Left ventricle myocardium superior (tissue), 1 donor: Measurements from ENCODE around the gene ARFGAP2. TPM values are rescaled to one million over a fixed set of nuclear protein-coding genes. Genes with fewer than 3 reads are reported as not detected.
"Not testable (repeated sequence)": the region's sequence is repeated elsewhere in the genome, so short reads cannot be mapped to it uniquely, and the experiment has no call there.

Experiments
- ATAC-seq: fragments of 200-7000 bp; cut with Tn5 transposase; one replicate; pipeline ENCODE4 v1.9.1; 2020; ENCODE audit warnings: mild to moderate bottlenecking, moderate library complexity
- DNase-seq: peaks from one replicate; pipeline ENCODE4 v3.0.0-alpha.2; 2020
- intact Hi-C: fragments of 100-400 bp; cut with micrococcal nuclease; formaldehyde crosslinking; loops from one replicate; pipeline ENCODE4 v1.11.0; 2022
- microRNA-seq: library from miRNA; unstranded; fragments of <30 nt; microRNA quantifications from one replicate; pipeline ENCODE4 v1.2.0, GENCODE V29; 2020; ENCODE audit warnings: borderline number of aligned reads
- total RNA-seq: library from RNA; stranded (reverse); fragmentation: NEBNext Ultra II Directional; extraction: Animal tissue kit (Norgen Biotek cat#: 25700); gene quantifications from one replicate; pipeline ENCODE4 v1.2.1, GENCODE V29; 2021
- donor health status: DM: no; HTN: yes; CAD: no; lungs with severe emphysema.

Gene ARFGAP2
- total RNA-seq, 1 donor from 2014 or later = 48.0 TPM

DNA sequence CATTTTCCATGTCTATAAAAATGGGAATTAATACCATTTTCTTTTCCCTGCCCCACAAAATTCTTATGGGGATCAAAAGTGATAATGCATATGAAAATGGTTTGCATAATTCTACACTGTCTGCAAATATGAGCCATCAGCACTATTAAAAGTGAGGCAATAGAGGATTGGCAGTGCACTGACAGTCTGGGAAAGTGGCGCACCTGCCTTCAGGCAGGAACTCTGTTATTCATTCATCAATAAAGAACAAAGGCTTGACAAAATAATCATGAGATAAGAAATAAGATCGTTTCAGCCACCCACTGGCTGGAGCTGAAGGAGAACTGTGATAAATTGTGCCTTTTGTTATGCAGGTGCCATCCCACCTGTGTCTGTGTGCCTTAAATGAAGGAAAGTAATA is 49.5 kb downstream of the ARFGAP2 start:
- no peak for DNase-seq
- no peak for ATAC-seq
- intact Hi-C loops = no loop called here

DNA sequence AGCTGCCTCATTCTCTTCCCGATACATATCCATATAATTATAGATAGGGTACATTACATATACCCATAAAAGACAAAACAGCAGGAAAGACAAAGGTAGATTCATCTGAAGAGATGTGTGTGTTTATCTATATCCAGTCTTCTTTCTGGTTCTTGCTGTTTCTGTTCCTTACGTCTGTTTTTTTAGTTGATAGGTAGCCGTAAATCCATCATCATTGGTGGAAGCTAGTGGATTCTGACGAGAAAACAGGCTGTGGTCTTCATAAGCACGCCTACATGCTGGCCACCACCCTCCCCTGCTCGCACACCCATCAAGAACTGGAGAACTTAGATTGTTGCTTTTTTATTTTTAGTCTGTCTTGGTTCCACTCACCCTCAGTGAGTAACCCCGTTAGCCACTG is 51.6 kb downstream of the ARFGAP2 start:
- no peak for ATAC-seq
- intact Hi-C loops = no loop called here
- no peak for DNase-seq

DNA sequence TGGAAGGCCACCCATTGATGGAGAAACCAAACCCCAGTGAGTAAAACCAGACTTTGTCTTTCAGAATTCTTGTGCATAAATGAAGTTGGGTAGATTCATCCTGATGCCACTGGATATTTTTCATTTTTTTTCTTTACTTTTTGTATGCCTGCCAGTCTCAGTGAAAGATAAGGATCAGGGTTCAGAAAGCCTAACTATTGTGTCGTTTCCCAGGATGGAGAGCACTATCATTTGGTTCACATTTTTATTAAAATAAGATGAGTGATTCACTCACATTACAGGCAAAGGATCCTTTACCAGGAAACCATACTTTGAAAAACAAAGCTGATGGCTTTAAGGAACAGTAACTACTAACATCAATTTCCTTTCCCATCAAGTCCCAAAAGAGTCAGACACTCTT is 52.0 kb downstream of the ARFGAP2 start:
- intact Hi-C loops = no loop called here
- no peak for ATAC-seq
- DNase-seq = no peak

DNA sequence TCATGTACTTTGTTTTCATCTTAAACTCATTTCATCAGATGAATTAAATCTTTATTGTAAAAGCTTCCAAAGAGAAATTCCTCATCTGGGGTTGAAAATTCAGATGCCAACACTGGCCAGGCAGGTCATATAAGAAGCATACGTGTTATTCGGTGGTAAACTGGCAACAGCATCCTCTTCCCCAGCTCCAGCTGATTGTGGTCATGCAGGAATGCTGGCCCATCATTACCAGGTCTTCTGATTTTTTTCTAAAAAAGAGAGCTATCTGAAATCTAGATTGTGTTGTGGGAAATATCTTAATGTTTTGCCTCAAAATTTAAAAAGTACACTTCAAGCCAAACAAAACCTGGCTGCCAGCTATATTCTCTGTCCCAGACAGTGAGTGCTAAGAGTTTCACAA is 53.6 kb downstream of the ARFGAP2 start:
- intact Hi-C loops = no loop called here
- DNase-seq = no peak
- no peak for ATAC-seq

DNA sequence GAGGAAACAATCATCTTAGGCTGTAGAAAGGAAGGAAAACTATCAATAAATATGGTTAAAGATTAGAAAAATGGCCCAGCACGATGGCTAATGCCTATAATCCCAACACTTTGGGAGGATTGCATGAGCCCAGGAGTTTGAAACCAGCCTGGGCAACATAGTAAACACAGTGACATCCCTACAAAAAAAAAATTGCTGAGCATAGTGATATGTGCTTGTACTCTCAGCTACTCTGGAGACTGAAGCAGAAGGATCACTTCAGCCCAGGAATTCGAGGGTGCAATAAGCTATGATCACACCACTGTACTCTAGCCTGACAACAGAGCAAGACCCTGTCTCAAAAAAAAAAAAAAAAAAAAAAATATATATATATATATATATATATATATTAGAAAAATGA is 54.9 kb downstream of the ARFGAP2 start:
- intact Hi-C loops = no loop called here
- DNase-seq (no peak), ATAC-seq (no peak)

DNA sequence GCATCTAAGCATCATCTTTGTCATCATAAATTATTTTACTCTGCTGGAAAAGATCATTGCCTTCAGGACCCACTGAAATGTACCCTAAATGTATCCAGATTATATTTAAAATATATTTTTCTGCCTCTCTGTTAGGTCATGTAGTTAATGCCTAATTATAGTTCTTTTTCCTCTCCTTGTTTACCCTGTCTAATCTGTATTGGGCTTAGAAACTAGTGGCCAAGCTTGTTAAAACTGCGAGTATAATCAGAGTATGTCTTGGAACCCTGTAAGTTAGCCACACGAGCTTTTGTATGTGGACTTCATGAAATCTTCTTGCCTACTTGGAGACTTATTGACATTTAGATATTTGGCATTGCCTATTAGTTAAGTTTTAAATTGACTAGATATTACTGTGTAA is 55.6 kb downstream of the ARFGAP2 start:
- ATAC-seq (no peak), DNase-seq (no peak)
- intact Hi-C loops = no loop called here

DNA sequence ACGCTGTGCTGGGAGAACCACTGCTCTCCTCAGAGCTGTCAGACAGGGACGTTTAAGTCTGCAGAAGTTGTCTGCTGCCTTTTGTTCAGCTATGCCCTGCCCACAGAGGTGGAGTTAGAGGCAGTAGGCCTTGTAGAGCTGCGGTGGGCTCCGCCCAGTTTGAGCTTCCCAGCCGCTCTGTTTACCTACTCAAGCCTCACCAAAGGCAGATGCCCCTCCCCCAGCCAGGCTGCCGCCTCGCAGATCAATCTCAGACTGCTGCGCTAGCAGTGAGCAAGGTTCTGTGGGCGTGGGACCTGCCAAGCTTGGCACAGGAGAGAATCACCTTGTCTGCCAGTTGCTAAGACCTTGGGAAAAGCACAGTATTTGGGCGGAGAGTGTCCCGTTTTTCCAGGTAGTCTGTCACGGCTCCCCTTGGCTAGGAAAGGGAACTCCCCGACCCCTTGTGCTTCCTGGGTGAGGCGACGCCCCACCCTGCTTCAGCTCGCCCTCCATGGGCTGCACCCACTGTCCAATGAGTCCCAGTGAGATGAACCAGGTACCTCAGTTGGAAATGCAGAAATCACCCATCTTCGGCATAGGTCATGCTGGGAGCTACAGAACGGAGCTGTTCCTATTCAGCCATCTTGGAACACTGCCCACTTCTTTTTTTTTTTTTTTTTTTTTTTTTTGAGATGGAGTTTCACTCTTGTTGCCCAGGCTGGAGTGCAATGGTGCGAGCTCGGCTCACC is 57.6 kb downstream of the ARFGAP2 start:
- intact Hi-C loops, DNase-seq, ATAC-seq: not testable (repeated sequence)

Small RNA genes within 50 kb of the gene (microRNA-seq; reads per million reads assigned to microRNA genes)
- gene MIR6745 = not detected

Other genes starting within 250 kb of the ARFGAP2 start
- 9.6 TPM for gene CSTPP1, start 240.1 kb downstream of the ARFGAP2 start, total RNA-seq
- gene PACSIN3, start 9.6 kb upstream of the ARFGAP2 start, total RNA-seq = 150 TPM
- 9.5 TPM for gene DDB2, start 38.1 kb upstream of the ARFGAP2 start, total RNA-seq
- 20.3 TPM for gene ACP2, start 71.9 kb upstream of the ARFGAP2 start, total RNA-seq
- gene NR1H3, start 81.1 kb upstream of the ARFGAP2 start, total RNA-seq = 15.6 TPM
- gene MADD, start 93.3 kb upstream of the ARFGAP2 start, total RNA-seq = 46.4 TPM
- 2,596 TPM for gene MYBPC3, start 175.8 kb upstream of the ARFGAP2 start, total RNA-seq
- 11.2 TPM for gene SPI1, start 201.7 kb upstream of the ARFGAP2 start, total RNA-seq
- gene SLC39A13, start 231.7 kb upstream of the ARFGAP2 start, total RNA-seq = 39.5 TPM
- 180 TPM for gene PSMC3, start 249.6 kb upstream of the ARFGAP2 start, total RNA-seq